ENCODE data around the gene SLC40A1. TPM values are rescaled to one million over a fixed set of nuclear protein-coding genes. Genes with fewer than 3 reads are reported as not detected.

Gene SLC40A1
- total and polyA plus RNA-seq, 2 donors (not counting 3 experiments of a cell fraction or from before 2014, with no cell fraction given): 8.5 to 15.1 TPM

DNA sequence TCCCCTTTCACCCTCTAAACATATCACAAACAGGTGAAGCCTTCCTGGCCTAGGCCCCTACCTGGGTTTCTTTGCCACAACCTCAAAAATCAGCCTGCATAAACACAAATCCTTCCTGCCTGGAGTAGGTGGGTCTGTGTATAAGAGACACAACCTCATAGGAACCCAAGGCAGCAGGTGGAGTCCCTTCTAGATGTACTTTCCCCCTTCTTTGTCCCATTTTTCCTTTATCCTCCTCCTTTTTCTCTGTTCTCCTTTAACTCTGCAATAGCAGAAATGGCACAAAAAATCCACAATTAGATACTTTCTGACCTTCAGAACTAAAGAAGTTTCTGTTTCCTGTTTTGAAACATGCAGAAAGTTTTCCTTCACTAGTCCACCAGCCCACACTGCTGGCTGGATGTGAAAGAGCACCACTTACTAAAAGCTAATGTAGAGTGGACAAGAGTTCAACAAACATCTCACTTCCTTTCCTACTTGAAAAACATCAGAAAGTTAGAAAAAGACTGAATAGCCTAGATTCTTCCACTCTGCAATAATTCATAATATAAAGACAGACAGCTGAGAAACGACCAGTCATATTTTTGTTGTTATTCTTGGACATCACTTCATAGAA is 11.2 kb downstream of the SLC40A1 start:
- intact Hi-C loops (cut with micrococcal nuclease): no loop called here
- POLR2A ChIA-PET: no interaction called here

DNA sequence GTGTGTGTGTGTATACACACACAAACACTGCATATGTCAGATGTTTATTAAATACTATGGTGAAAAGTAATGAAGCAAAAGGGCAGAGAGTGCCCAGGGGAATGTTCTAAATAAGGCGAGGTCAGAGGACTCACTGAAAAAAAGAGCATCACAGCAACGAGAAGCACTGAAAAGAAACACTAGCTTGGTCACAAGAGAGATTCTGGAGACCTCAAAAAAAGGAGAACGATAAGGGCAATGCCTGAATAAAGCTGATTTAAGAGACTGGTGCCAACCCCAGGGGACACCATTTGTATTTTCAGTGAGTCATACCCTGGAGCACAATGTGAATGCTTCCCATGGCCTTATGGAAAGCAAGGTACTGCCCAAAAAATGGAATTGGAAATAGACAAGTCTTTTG is 14.5 kb downstream of the SLC40A1 start:
- no TSS peak for BruUV-seq (replicated peaks)
- ChIA-PET POLR2A (no interaction called here), CTCF (no interaction called here)
- H3K4me1 ChIP-seq (ENCODE audit: control insufficient read depth, extremely low read depth, insufficient read depth, low read length): peaks cover 6% of the 10 kb centered on the region
- no peaks in the 10 kb centered on the region for H3K9me1 ChIP-seq (replicated peaks; ENCODE audit: control insufficient read depth, extremely low read depth, insufficient read depth, low read length)
- H3K79me2 ChIP-seq (ENCODE audit: control insufficient read depth, insufficient read depth, low read length): no peaks in the 10 kb centered on the region
- H3K27ac ChIP-seq (ENCODE audit: insufficient read depth, low read depth, low read length): no peak overlapping the region
- TF ChIP-seq, protein P1, sequence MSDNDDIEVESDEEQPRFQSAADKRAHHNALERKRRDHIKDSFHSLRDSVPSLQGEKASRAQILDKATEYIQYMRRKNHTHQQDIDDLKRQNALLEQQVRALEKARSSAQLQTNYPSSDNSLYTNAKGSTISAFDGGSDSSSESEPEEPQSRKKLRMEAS (IDR thresholded peaks at IDR 0.05; ENCODE audit: insufficient read depth, insufficient read length): no peak
- TF ChIP-seq GATA2 (IDR thresholded peaks at IDR 0.05; ENCODE audit: insufficient read depth, insufficient read length, low read depth, low read length): no peak
- TF ChIP-seq EZH2 (IDR thresholded peaks at IDR 0.05; ENCODE audit: borderline replicate concordance, low read depth, low read length, severe bottlenecking): no peak
- TF ChIP-seq, protein P2, sequence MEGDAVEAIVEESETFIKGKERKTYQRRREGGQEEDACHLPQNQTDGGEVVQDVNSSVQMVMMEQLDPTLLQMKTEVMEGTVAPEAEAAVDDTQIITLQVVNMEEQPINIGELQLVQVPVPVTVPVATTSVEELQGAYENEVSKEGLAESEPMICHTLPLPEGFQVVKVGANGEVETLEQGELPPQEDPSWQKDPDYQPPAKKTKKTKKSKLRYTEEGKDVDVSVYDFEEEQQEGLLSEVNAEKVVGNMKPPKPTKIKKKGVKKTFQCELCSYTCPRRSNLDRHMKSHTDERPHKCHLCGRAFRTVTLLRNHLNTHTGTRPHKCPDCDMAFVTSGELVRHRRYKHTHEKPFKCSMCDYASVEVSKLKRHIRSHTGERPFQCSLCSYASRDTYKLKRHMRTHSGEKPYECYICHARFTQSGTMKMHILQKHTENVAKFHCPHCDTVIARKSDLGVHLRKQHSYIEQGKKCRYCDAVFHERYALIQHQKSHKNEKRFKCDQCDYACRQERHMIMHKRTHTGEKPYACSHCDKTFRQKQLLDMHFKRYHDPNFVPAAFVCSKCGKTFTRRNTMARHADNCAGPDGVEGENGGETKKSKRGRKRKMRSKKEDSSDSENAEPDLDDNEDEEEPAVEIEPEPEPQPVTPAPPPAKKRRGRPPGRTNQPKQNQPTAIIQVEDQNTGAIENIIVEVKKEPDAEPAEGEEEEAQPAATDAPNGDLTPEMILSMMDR (IDR thresholded peaks at IDR 0.05; ENCODE audit: extremely low read depth in 1 of 2, insufficient read depth in 1 of 2, low read depth in 1 of 2, low read length in 2 of 2): no peak
- no peak for TF ChIP-seq MYC (IDR thresholded peaks at IDR 0.05; ENCODE audit: low read depth, low read length)
- no peak for TF ChIP-seq POLR2AphosphoS5 (IDR thresholded peaks at IDR 0.05; ENCODE audit: insufficient read depth, low read depth, low read length)
- peak; percentile 13 for TF ChIP-seq FOS (IDR thresholded peaks at IDR 0.05; ENCODE audit: borderline replicate concordance, insufficient read depth, low read length)
- no peak for TF ChIP-seq POLR2A (IDR thresholded peaks at IDR 0.05; ENCODE audit: low read depth, low read length)
- TF ChIP-seq JUN (IDR thresholded peaks at IDR 0.05; ENCODE audit: borderline replicate concordance, insufficient read depth, insufficient read length, low read depth): peak; percentile 11
- DNase-seq (ENCODE audit: low read depth, low spot score) (peak; percentile 55), FAIRE-seq (no peak)
- peaks cover 2 to 16% of the 10 kb centered on the region in 2 experiments for H3K36me3 ChIP-seq (ENCODE audit: control insufficient read depth in 2 of 2, extremely low read depth in 1 of 2, insufficient read depth in 2 of 2, low read length in 2 of 2)
- no peaks in the 10 kb centered on the region for H4K20me1 ChIP-seq (replicated peaks; ENCODE audit: control insufficient read depth, extremely low read depth, insufficient read depth, low read length)
- H3K27me3 ChIP-seq (ENCODE audit: control insufficient read depth in 2 of 2, insufficient read depth in 2 of 2, low read length in 2 of 2): no peaks in the 10 kb centered on the region
- H3K4me2 ChIP-seq (ENCODE audit: insufficient read depth, low read length): no peak overlapping the region
- H3K9me3 ChIP-seq (replicated peaks; ENCODE audit: control insufficient read depth, insufficient read depth, low read length): no peaks in the 10 kb centered on the region
- H3K4me3 ChIP-seq (replicated peaks in 1 of 3; ENCODE audit: insufficient read depth in 1 of 3, low read depth in 1 of 3, low read length in 3 of 3): no peak overlapping the region
- H2AFZ ChIP-seq (ENCODE audit: low read depth, low read length): no peak overlapping the region
- dilution Hi-C loops (cut with MboI; ENCODE audit: extremely low pct_ligation_motif_present, low sequenced_read_pairs) (no loop called here), intact Hi-C loops (cut with micrococcal nuclease) (no loop called here)
- no peak overlapping the region for H3K9ac ChIP-seq (replicated peaks; ENCODE audit: extremely low read depth, insufficient read depth, low read length)

More for the DNA sequence above, 11.2 kb downstream of the SLC40A1 start:
- Histone ChIP-seq H3K4me2 (ENCODE audit: insufficient read depth, low read length) (peak overlapping the region; percentile 1), H3K27ac (ENCODE audit: insufficient read depth, low read depth, low read length) (no peak overlapping the region), H3K4me1 (ENCODE audit: control insufficient read depth, extremely low read depth, insufficient read depth, low read length) (peaks cover 6% of the 10 kb centered on the region), H3K79me2 (ENCODE audit: control insufficient read depth, insufficient read depth, low read length) (no peaks in the 10 kb centered on the region), H3K9me3 (replicated peaks; ENCODE audit: control insufficient read depth, insufficient read depth, low read length) (no peaks in the 10 kb centered on the region), H3K27me3 (ENCODE audit: control insufficient read depth in 2 of 2, insufficient read depth in 2 of 2, low read length in 2 of 2) (no peaks in the 10 kb centered on the region), H2AFZ (ENCODE audit: low read depth, low read length) (peak overlapping the region; percentile 27), H3K36me3 (ENCODE audit: control insufficient read depth in 2 of 2, extremely low read depth in 1 of 2, insufficient read depth in 2 of 2, low read length in 2 of 2) (peaks cover 0 to 12% of the 10 kb centered on the region in 2 experiments), H3K4me3 (replicated peaks in 1 of 3; ENCODE audit: insufficient read depth in 1 of 3, low read depth in 1 of 3, low read length in 3 of 3) (no peak overlapping the region), H3K9ac (replicated peaks; ENCODE audit: extremely low read depth, insufficient read depth, low read length) (no peak overlapping the region), H3K9me1 (replicated peaks; ENCODE audit: control insufficient read depth, extremely low read depth, insufficient read depth, low read length) (no peaks in the 10 kb centered on the region), H4K20me1 (replicated peaks; ENCODE audit: control insufficient read depth, extremely low read depth, insufficient read depth, low read length) (no peaks in the 10 kb centered on the region)
- TF ChIP-seq, protein P2 (IDR thresholded peaks at IDR 0.05; ENCODE audit: extremely low read depth in 1 of 2, insufficient read depth in 1 of 2, low read depth in 1 of 2, low read length in 2 of 2): peak in 1 of 2 donors; percentile 21
- no peak for TF ChIP-seq POLR2A (IDR thresholded peaks at IDR 0.05; ENCODE audit: low read depth, low read length)
- TF ChIP-seq GATA2 (IDR thresholded peaks at IDR 0.05; ENCODE audit: insufficient read depth, insufficient read length, low read depth, low read length): no peak
- no TSS peak for BruUV-seq (replicated peaks)
- DNase-seq (ENCODE audit: low read depth, low spot score) (peak; percentile 95), FAIRE-seq (no peak)
- CTCF ChIA-PET: interaction anchor here (1.5 to 2.6 kb wide), 3 partner anchors 11 to 104 kb away, joined by 3 to 10 read pairs (median 5); partner anchors contain the start of gene SLC40A1
- dilution Hi-C loops (cut with MboI; ENCODE audit: extremely low pct_ligation_motif_present, low sequenced_read_pairs): no loop called here
